MM.1S (cell line): ENCODE data around the gene MCU.
"Not testable (repeated sequence)": the region's sequence is repeated elsewhere in the genome, so short reads cannot be mapped to it uniquely, and the experiment has no call there.

Experiments
- DNase-seq: peaks from one replicate; pipeline ENCODE4 v3.0.0-alpha.2; 2015
- H2AFZ ChIP-seq: fragments of 300-600 bp; sonication (generic); 2 replicates; pipeline ENCODE4 v1.6.0; 2016; ENCODE audit warnings: antibody characterized with exemption, low read length
- H3F3A ChIP-seq: fragments of 300-600 bp; sonication (generic); 2 replicates; pipeline ENCODE4 v1.6.1; 2016; ENCODE audit warnings: mild to moderate bottlenecking, antibody characterized with exemption, low read length, moderate library complexity, mixed read lengths; ENCODE audit not compliant: insufficient read depth
- H3K27ac ChIP-seq: fragments of 300-600 bp; sonication (generic); 2 replicates; pipeline ENCODE4 v1.5.1; 2016; ENCODE audit warnings: mild to moderate bottlenecking, low read length
- H3K27me3 ChIP-seq: fragments of 300-600 bp; sonication (generic); replicated peaks from 2 replicates; pipeline ENCODE4 v1.6.0; 2016; ENCODE audit warnings: low read length; ENCODE audit not compliant: insufficient read depth
- H3K36me3 ChIP-seq: fragments of 300-600 bp; sonication (generic); replicated peaks from 2 replicates; pipeline ENCODE4 v1.6.1; 2016; ENCODE audit warnings: mild to moderate bottlenecking, low read length, mixed read lengths; ENCODE audit not compliant: insufficient read depth
- H3K4me1 ChIP-seq: fragments of 300-600 bp; sonication (generic); 2 replicates; pipeline ENCODE4 v1.6.1; 2016; ENCODE audit warnings: low read length, mixed read lengths
- H3K4me2 ChIP-seq: fragments of 300-600 bp; sonication (generic); 2 replicates; pipeline ENCODE4 v1.6.0; 2016; ENCODE audit warnings: low read depth, low read length
- H3K4me3 ChIP-seq: fragments of 300-600 bp; sonication (generic); 2 replicates; pipeline ENCODE4 v1.5.1; 2016; ENCODE audit warnings: low read length, mixed read lengths
- H3K79me2 ChIP-seq: fragments of 300-600 bp; sonication (generic); 2 replicates; pipeline ENCODE4 v1.6.1; 2016; ENCODE audit warnings: mixed run types, low read length, mixed read lengths
- H3K9ac ChIP-seq: fragments of 300-600 bp; sonication (generic); 2 replicates; pipeline ENCODE4 v1.6.1; 2016; ENCODE audit warnings: low read length, mixed read lengths
- H3K9me2 ChIP-seq: fragments of 300-600 bp; sonication (generic); replicated peaks from 2 replicates; pipeline ENCODE4 v1.6.1; 2016; ENCODE audit warnings: mild to moderate bottlenecking, low read length, mixed read lengths; ENCODE audit not compliant: insufficient read depth
- H3K9me3 ChIP-seq: fragments of 300-600 bp; sonication (generic); replicated peaks from 2 replicates; pipeline ENCODE4 v1.6.1; 2016; ENCODE audit warnings: mild to moderate bottlenecking, low read length, mixed read lengths; ENCODE audit not compliant: insufficient read depth
- H4K20me1 ChIP-seq: fragments of 300-600 bp; sonication (generic); 2 replicates; pipeline ENCODE4 v1.6.1; 2016; ENCODE audit warnings: mild to moderate bottlenecking, low read length, moderate library complexity, mixed read lengths; ENCODE audit not compliant: insufficient read depth
- EZH2 ChIP-seq: fragments of 300-600 bp; sonication (generic); optimal IDR thresholded peaks from 2 replicates; pipeline ENCODE3; 2017; ENCODE audit warnings: low read depth, mild to moderate bottlenecking, antibody characterized with exemption, low read length, mixed read lengths
- EZH2phosphoT487 ChIP-seq: fragments of 300-600 bp; sonication (generic); IDR thresholded peaks from 2 replicates; pipeline ENCODE4 v1.6.1; 2018; ENCODE audit warnings: antibody characterized with exemption, low read length
- TF ChIP-seq, protein P1 (sequence below): fragments of 300-600 bp; sonication (generic); IDR thresholded peaks from 2 replicates; pipeline ENCODE4 v1.5.1; 2016; ENCODE audit warnings: antibody characterized with exemption, low read length, mixed read lengths

The MCU gene

DNA sequence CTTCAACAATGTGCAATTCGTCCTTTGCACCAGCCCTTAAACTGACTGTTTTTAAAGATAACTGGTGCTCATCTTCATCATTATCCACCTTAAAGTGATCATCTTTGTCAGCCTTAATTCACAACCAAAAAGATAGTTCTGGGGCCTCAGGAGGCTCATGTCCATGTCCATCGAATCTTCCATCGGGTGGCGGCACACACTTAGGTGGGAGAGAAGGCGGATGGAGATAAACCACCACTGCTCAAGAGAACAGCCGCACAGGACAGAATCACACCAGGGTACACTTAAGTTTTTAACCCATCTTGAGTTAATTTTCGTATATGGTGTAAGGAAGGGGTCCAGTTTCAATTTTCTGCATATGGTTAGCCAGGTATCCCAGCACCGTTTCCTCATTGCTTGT is 226.4 kb downstream of the MCU start:
- H3K4me3 ChIP-seq, result no peak overlapping the region
- TF ChIP-seq EZH2phosphoT487, result no peak
- TF ChIP-seq, protein P1, sequence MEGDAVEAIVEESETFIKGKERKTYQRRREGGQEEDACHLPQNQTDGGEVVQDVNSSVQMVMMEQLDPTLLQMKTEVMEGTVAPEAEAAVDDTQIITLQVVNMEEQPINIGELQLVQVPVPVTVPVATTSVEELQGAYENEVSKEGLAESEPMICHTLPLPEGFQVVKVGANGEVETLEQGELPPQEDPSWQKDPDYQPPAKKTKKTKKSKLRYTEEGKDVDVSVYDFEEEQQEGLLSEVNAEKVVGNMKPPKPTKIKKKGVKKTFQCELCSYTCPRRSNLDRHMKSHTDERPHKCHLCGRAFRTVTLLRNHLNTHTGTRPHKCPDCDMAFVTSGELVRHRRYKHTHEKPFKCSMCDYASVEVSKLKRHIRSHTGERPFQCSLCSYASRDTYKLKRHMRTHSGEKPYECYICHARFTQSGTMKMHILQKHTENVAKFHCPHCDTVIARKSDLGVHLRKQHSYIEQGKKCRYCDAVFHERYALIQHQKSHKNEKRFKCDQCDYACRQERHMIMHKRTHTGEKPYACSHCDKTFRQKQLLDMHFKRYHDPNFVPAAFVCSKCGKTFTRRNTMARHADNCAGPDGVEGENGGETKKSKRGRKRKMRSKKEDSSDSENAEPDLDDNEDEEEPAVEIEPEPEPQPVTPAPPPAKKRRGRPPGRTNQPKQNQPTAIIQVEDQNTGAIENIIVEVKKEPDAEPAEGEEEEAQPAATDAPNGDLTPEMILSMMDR, result no peak
- no peak for TF ChIP-seq EZH2
- no peaks in the 10 kb centered on the region for H4K20me1 ChIP-seq
- H3F3A ChIP-seq, result no peaks in the 10 kb centered on the region
- no peak overlapping the region for H3K9ac ChIP-seq
- H3K36me3 ChIP-seq, result no peaks in the 10 kb centered on the region
- H3K79me2 ChIP-seq, result no peaks in the 10 kb centered on the region
- DNase-seq, result no peak
- H3K4me2 ChIP-seq, result no peak overlapping the region
- H3K4me1 ChIP-seq, result no peaks in the 10 kb centered on the region
- no peaks in the 10 kb centered on the region for H3K9me3 ChIP-seq
- no peaks in the 10 kb centered on the region for H3K9me2 ChIP-seq
- H3K27ac ChIP-seq, result no peak overlapping the region
- H2AFZ ChIP-seq, result no peak overlapping the region
- no peaks in the 10 kb centered on the region for H3K27me3 ChIP-seq

DNA sequence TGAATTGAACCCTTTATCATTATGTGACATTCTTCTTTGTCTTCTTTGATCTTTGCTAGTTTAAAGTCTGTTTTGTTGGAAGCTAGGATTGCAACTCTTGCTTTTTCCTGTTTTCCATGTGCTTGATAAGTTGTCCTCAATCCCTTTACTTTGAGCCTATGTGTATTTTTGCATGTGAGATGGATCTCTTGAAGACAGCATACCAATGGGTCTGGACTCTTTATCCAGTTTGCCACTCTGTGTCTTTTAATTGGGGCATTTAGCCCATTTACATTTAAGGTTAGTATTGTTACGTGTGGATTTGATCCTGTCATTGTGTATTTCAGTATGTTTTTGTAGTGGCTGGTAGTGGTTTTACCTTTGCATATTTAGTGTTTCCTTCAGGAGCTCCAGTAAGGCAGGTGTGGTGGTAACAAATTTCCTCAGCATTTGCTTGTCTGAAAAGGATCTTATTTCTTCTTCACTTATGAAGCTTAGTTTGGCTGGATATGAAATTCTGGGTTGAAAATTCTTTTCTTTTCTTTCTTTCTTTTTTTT is 229.3 kb downstream of the MCU start:
- not testable (repeated sequence) for H4K20me1 ChIP-seq, H3K27ac ChIP-seq, H3K9me3 ChIP-seq, DNase-seq, H3K36me3 ChIP-seq, H3K4me1 ChIP-seq, H3K79me2 ChIP-seq, H3K4me3 ChIP-seq, H3K9me2 ChIP-seq, H3K27me3 ChIP-seq, H3K4me2 ChIP-seq, H3F3A ChIP-seq, H2AFZ ChIP-seq, H3K9ac ChIP-seq

DNA sequence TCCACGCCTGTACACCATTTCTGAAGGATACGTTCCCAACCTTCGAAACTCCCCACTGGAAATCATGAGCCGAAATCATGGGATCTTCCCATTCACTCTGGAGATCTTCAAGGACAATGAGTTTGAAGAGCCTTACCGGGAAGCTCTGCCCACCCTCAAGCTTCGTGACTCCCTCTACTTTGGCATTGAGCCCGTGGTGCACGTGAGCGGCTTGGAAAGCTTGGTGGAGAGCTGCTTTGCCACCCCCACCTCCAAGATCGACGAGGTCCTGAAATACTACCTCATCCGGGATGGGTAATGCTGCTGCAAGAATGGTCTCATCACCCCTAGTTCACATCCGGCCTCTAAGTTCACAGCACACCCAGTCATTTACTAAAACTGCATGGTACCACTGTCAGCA is 232.4 kb downstream of the MCU start:
- H3K9me3 ChIP-seq, result no peaks in the 10 kb centered on the region
- H3K79me2 ChIP-seq, result no peaks in the 10 kb centered on the region
- H3K4me2 ChIP-seq, result no peak overlapping the region
- no peaks in the 10 kb centered on the region for H3K27me3 ChIP-seq
- no peaks in the 10 kb centered on the region for H3F3A ChIP-seq
- no peak for DNase-seq
- no peaks in the 10 kb centered on the region for H3K36me3 ChIP-seq
- H3K27ac ChIP-seq, result no peak overlapping the region
- no peak for TF ChIP-seq EZH2phosphoT487
- TF ChIP-seq, protein P1, result no peak
- no peak for TF ChIP-seq EZH2
- no peak overlapping the region for H3K4me3 ChIP-seq
- H2AFZ ChIP-seq, result no peak overlapping the region
- H4K20me1 ChIP-seq, result no peaks in the 10 kb centered on the region
- no peaks in the 10 kb centered on the region for H3K4me1 ChIP-seq
- H3K9me2 ChIP-seq, result no peaks in the 10 kb centered on the region
- H3K9ac ChIP-seq, result no peak overlapping the region

DNA sequence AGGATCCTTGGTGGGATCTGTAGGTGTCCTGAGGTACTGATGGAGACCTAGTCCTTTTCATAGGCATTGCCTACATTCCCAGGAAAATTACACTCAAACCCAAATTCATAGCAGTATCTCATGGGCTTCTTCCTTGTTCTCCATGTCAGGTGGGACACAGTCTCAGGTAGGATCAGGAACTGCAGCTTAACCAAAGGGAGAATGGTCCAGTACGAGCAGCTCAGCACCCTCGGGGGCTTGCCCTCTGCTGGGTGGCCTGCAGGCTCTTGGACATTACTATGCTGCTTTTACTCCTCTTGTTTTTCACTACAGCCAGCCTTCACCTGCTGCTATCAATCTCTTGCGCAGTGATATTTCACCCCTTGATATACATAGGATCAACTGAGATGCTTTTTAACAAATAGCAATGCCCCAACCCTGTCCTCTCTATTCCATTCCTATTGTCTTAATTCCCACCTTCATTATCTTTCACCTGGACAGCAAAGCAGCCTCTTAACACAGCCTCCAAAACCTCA is 234.1 kb downstream of the MCU start:
- DNase-seq, result no peak
- Histone ChIP-seq H2AFZ (no peak overlapping the region), H3K27me3 (no peaks in the 10 kb centered on the region), H3F3A (no peaks in the 10 kb centered on the region), H3K9ac (no peak overlapping the region), H3K27ac (no peak overlapping the region), H3K79me2 (no peaks in the 10 kb centered on the region), H4K20me1 (no peaks in the 10 kb centered on the region), H3K4me1 (no peaks in the 10 kb centered on the region), H3K36me3 (no peaks in the 10 kb centered on the region), H3K4me2 (no peak overlapping the region), H3K4me3 (no peak overlapping the region), H3K9me3 (no peaks in the 10 kb centered on the region), H3K9me2 (no peaks in the 10 kb centered on the region)
- TF ChIP-seq EZH2phosphoT487 (no peak), EZH2 (no peak)
- TF ChIP-seq, protein P1, result no peak
